Mucosa of rectum (tissue), 2 donors: Measurements from ENCODE around the gene CD36.

Experiments
- H3K27ac ChIP-seq, 2 donors: one replicate each; pipeline ENCODE4 v1.7.0; 2013; ENCODE audit warnings: inconsistent platforms in 2 of 2, low read depth in 2 of 2, low read length in 2 of 2
- H3K27me3 ChIP-seq, 2 donors: one replicate each; pipeline ENCODE4 v1.7.0; 2013; ENCODE audit warnings: low read length in 2 of 2; ENCODE audit not compliant: control insufficient read depth in 2 of 2, insufficient read depth in 2 of 2
- H3K36me3 ChIP-seq, 2 donors: one replicate each; pipeline ENCODE4 v1.7.0; 2013; ENCODE audit warnings: low read length in 2 of 2; ENCODE audit not compliant: control insufficient read depth in 2 of 2, insufficient read depth in 2 of 2
- H3K4me1 ChIP-seq, 2 donors: one replicate each; pipeline ENCODE4 v1.7.0; 2013; ENCODE audit warnings: low read length in 2 of 2, mild to moderate bottlenecking in 1 of 2; ENCODE audit not compliant: control insufficient read depth in 2 of 2, insufficient read depth in 2 of 2
- H3K4me3 ChIP-seq, 2 donors: one replicate each; pipeline ENCODE4 v1.7.0; 2013; ENCODE audit warnings: low read length in 2 of 2
- H3K9ac ChIP-seq, 2 donors: one replicate each; pipeline ENCODE4 v1.7.0; 2013; ENCODE audit warnings: low read length in 2 of 2, low read depth in 1 of 2, mild to moderate bottlenecking in 1 of 2
- H3K9me3 ChIP-seq, 2 donors: one replicate each; pipeline ENCODE4 v1.7.0; 2013; ENCODE audit warnings: low read length in 2 of 2; ENCODE audit not compliant: control insufficient read depth in 2 of 2
- donor health status: healthy.
- donor health status: Normal muscosa, but diverticular disease.

CD36 gene

GRCh38 chr7:80636709-80637108 lies 1.7 kb upstream of the CD36 start:
- no peak overlapping the region for H3K27ac ChIP-seq
- no peaks in the 10 kb centered on the region for H3K4me1 ChIP-seq
- no peak overlapping the region for H3K4me3 ChIP-seq
- H3K9ac ChIP-seq, result no peak overlapping the region
- no peaks in the 10 kb centered on the region for H3K36me3 ChIP-seq
- no peaks in the 10 kb centered on the region for H3K9me3 ChIP-seq
- no peaks in the 10 kb centered on the region for H3K27me3 ChIP-seq

- H3K4me3 ChIP-seq, result no peak overlapping the region
- no peak overlapping the region for H3K27ac ChIP-seq
- H3K9ac ChIP-seq, result no peak overlapping the region
- no peaks in the 10 kb centered on the region for H3K9me3 ChIP-seq
- no peaks in the 10 kb centered on the region for H3K27me3 ChIP-seq
- H3K36me3 ChIP-seq, result no peaks in the 10 kb centered on the region
- H3K4me1 ChIP-seq, result no peaks in the 10 kb centered on the region
Observed at GRCh38 chr7:80637454-80637853, 988 bp upstream of the CD36 start.

DNA sequence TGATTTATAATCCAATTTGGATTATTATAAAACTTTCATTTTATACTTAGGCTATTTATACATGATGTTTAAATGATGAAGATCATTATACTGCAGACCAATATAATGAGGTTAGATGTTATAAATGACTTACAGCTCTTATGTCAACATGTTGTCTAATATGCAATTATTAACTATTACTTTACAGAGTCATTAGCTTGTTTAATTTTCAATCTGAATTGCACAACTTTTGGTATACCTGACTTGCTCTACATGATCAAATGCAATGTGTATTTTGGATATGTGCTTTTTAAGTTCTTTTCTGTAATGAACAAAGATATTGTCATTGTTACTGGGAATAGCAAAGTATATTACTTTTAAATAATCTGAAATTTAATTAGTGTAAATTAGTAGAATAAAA lies 569 bp downstream of the CD36 start:
- no peaks in the 10 kb centered on the region for H3K4me1 ChIP-seq
- no peaks in the 10 kb centered on the region for H3K36me3 ChIP-seq
- no peak overlapping the region for H3K9ac ChIP-seq
- no peaks in the 10 kb centered on the region for H3K27me3 ChIP-seq
- H3K4me3 ChIP-seq, result peak overlapping the region in 1 of 2 donors; percentile 51
- no peaks in the 10 kb centered on the region for H3K9me3 ChIP-seq
- H3K27ac ChIP-seq, result no peak overlapping the region

- Histone ChIP-seq H3K27me3 (no peaks in the 10 kb centered on the region), H3K27ac (no peak overlapping the region), H3K4me1 (no peaks in the 10 kb centered on the region), H3K9ac (no peak overlapping the region), H3K4me3 (no peak overlapping the region), H3K36me3 (no peaks in the 10 kb centered on the region), H3K9me3 (no peaks in the 10 kb centered on the region)
Observed at GRCh38 chr7:80640846-80641245, 2.4 kb downstream of the CD36 start.

DNA sequence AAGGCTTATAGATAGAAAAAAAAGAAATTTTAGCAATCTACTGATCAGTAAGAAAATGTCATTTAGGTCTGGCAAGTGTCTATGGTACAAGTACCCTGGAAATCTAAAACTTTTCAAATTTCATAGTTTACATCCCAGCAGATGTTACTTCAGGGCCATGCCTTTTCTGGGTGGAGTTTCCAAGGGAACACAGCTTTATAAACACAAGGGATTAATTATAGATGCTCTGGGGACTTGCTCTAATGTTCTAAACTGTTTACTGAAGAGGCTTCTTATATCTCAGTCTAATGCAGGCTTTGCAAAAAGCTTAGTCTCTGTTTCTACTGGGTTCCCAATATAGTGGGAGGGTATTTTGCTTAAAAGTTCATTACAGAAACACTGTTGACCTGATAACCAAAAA lies 3.1 kb downstream of the CD36 start:
- Histone ChIP-seq H3K9me3 (no peaks in the 10 kb centered on the region), H3K27ac (no peak overlapping the region), H3K36me3 (no peaks in the 10 kb centered on the region), H3K9ac (no peak overlapping the region), H3K27me3 (no peaks in the 10 kb centered on the region), H3K4me3 (no peak overlapping the region), H3K4me1 (no peaks in the 10 kb centered on the region)

DNA sequence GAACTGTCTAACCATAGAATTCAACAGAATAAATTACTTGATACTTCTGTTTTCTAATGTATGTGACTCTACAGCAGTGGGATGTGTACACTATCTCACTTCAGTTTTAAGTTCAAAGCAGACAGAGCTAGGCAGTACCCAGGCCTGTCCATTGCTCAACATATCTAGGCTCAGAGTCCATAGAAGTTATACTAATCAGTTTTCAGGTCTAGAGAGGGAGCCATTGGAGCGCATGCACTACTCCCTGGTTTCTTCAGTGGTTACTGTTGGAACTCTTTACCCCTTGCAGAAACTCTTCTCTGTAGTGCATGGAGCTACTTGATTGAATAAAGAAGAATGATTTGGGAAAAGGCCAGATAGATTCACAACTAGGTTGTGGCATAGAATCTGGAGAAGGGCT lies 4.4 kb downstream of the CD36 start:
- no peaks in the 10 kb centered on the region for H3K4me1 ChIP-seq
- H3K36me3 ChIP-seq, result no peaks in the 10 kb centered on the region
- H3K9me3 ChIP-seq, result no peaks in the 10 kb centered on the region
- H3K27me3 ChIP-seq, result no peaks in the 10 kb centered on the region
- no peak overlapping the region for H3K27ac ChIP-seq
- no peak overlapping the region for H3K9ac ChIP-seq
- no peak overlapping the region for H3K4me3 ChIP-seq

- H3K9me3 ChIP-seq, result no peaks in the 10 kb centered on the region
- H3K27me3 ChIP-seq, result no peaks in the 10 kb centered on the region
- no peak overlapping the region for H3K27ac ChIP-seq
- no peak overlapping the region for H3K4me3 ChIP-seq
- H3K4me1 ChIP-seq, result no peaks in the 10 kb centered on the region
- no peaks in the 10 kb centered on the region for H3K36me3 ChIP-seq
- H3K9ac ChIP-seq, result no peak overlapping the region
Observed at GRCh38 chr7:80643336-80643915, 5.0 kb downstream of the CD36 start.

- no peaks in the 10 kb centered on the region for H3K36me3 ChIP-seq
- no peak overlapping the region for H3K4me3 ChIP-seq
- H3K27me3 ChIP-seq, result no peaks in the 10 kb centered on the region
- no peaks in the 10 kb centered on the region for H3K4me1 ChIP-seq
- H3K9ac ChIP-seq, result no peak overlapping the region
- H3K9me3 ChIP-seq, result no peaks in the 10 kb centered on the region
- H3K27ac ChIP-seq, result no peak overlapping the region
Observed at GRCh38 chr7:80644054-80644453, 5.6 kb downstream of the CD36 start.

DNA sequence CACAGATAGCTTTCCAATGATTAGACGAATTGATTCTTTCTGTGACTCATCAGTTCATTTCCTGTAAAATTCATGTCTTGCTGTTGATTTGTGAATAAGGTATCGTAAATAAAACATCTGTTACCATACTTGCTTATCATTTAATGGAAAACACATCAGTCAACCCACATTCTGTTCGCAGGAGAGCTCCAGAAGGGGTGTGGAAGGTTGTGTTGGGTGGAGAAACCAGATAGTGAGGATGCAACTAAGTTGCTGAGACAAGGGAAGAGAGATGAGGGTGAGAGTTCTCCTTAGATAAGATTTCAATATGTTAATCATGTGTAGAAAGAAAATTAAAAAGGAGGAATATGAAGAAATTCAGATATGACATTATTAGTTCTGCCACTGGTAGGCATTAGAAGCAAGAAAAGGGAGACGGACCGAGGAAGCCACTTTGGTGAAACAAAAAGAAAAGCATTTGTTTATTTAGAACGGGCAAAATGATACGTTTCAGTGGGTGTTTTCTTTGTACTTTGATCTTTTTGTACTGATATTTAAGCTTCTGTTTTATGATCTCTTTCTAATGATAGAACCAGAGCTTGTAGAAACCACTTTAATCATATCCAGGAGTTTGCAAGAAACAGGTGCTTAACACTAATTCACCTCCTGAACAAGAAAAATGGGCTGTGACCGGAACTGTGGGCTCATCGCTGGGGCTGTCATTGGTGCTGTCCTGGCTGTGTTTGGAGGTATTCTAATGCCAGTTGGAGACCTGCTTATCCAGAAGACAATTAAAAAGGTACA lies 7.8 kb downstream of the CD36 start:
- Histone ChIP-seq H3K9ac (no peak overlapping the region), H3K27me3 (no peaks in the 10 kb centered on the region), H3K4me1 (no peaks in the 10 kb centered on the region), H3K36me3 (no peaks in the 10 kb centered on the region), H3K27ac (no peak overlapping the region), H3K4me3 (no peak overlapping the region), H3K9me3 (no peaks in the 10 kb centered on the region)

DNA sequence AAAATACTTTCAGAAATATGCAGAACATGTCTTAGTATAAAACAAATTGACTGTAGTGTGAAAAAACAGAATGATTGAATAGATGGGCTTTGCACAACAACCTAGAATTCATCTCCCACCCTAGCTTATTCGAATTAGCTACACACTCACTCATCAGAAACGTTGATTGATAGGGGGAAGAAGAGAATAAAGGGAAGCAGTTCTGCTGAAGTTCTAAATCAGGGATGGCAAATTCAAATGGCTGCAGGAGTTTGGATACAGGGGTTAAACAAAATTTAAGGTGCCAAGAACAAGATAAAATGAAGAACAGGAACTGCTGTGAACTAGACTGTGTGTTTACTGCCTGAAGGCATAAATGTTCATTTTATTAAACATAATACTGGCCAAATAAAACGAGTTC lies 9.0 kb downstream of the CD36 start:
- Histone ChIP-seq H3K27me3 (no peaks in the 10 kb centered on the region), H3K36me3 (no peaks in the 10 kb centered on the region), H3K4me3 (no peak overlapping the region), H3K9ac (no peak overlapping the region), H3K9me3 (no peaks in the 10 kb centered on the region), H3K27ac (no peak overlapping the region), H3K4me1 (no peaks in the 10 kb centered on the region)
